Measurements from ENCODE around the gene OGFOD1.

DNA sequence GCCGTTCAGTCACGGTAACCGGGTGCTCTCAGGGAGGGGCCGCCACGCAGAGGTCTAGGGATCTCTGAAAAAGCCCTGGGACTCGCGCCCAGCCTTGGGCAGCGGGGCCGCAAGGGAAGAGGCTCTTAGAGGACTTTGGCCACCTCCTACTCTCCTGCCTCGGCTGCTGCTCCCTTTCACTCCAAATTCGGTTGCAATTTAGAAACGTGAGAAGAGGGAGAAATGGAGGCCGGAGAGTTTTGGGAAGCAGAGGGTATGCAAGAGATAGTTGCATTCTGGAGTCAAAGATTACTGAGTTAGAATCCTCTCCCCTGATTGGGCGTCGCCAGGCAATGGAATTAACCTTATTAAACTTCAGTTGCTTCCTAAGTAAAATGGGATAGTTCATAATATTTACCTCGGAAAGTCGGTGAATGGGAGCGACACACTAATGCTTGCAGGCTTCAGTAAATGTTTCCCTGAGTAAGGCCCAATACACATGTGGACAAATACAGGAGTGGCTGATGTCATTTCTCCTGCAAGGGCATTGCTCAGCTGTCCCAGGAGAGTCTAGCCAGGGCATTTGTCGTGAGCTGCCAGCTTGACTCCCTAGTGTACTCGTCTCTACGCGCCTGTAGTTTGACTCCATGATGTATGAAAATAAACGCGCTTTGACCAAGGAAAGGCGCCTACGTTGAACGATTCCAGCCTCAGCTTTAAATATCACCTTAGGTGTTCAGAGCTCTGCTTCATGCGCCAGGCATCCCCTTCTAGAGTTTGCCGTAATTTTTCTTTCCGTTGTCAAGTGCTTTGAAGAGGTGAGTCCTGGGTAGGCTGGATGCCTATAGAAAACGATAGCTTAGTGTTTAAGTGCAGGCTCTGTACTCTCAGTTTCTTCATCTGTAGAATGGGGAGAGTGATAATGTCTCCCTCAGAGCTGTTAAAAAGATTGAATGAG lies 667 bp downstream of the OGFOD1 start:
- TF ChIP-seq, protein P1, sequence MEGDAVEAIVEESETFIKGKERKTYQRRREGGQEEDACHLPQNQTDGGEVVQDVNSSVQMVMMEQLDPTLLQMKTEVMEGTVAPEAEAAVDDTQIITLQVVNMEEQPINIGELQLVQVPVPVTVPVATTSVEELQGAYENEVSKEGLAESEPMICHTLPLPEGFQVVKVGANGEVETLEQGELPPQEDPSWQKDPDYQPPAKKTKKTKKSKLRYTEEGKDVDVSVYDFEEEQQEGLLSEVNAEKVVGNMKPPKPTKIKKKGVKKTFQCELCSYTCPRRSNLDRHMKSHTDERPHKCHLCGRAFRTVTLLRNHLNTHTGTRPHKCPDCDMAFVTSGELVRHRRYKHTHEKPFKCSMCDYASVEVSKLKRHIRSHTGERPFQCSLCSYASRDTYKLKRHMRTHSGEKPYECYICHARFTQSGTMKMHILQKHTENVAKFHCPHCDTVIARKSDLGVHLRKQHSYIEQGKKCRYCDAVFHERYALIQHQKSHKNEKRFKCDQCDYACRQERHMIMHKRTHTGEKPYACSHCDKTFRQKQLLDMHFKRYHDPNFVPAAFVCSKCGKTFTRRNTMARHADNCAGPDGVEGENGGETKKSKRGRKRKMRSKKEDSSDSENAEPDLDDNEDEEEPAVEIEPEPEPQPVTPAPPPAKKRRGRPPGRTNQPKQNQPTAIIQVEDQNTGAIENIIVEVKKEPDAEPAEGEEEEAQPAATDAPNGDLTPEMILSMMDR (IDR thresholded peaks at IDR 0.05; ENCODE audit: insufficient read depth, low read length, poor library complexity, severe bottlenecking) = no peak
- TF ChIP-seq EZH2phosphoT487 (conservative IDR thresholded peaks at IDR 0.05; ENCODE audit: low read length) = no peak

Data from SU-DHL-6 (cell line).